ENCODE data around the gene GLCE.

GRCh38 chr15:69141286-69141701 is 19.1 kb upstream of the GLCE start:
- TF ChIP-seq EZH2 (IDR thresholded peaks at IDR 0.05; ENCODE audit: insufficient read depth, poor library complexity, severe bottlenecking) (no peak), EZH2phosphoT487 (IDR thresholded peaks at IDR 0.05; ENCODE audit: insufficient read depth, low read depth) (no peak)

All from GM23248 (cell line).